Thyroid gland (tissue), 4 donors: ENCODE results near the gene ABCC5. TPM values are rescaled to one million over a fixed set of nuclear protein-coding genes. Genes with fewer than 3 reads are reported as not detected.

Experiments used
- DNase-seq, 2 donors: peaks; one replicate each; pipeline ENCODE4 v3.0.0-alpha.2; 2019
- H3K27ac ChIP-seq, 3 donors: fragments of 200-600 bp; sonication (generic); 1 replicate in 2 of 3; 2 replicates in 1 of 3; pipeline ENCODE4 v1.5.1; 2016 to 2019; ENCODE audit warnings: mild to moderate bottlenecking in 1 of 3, moderate library complexity in 1 of 3
- H3K27me3 ChIP-seq: fragments of 200-600 bp; sonication (generic); one replicate; pipeline ENCODE4 v1.5.1; 2019
- H3K36me3 ChIP-seq, 2 donors: fragments of 200-600 bp; sonication (generic); one replicate each; pipeline ENCODE4 v1.5.1; 2016 to 2019
- H3K4me1 ChIP-seq, 2 donors: fragments of 200-600 bp; sonication (generic); one replicate each; pipeline ENCODE4 v1.5.1; 2017 to 2019
- H3K4me3 ChIP-seq, 3 donors: fragments of 200-600 bp; sonication (generic); replicated peaks in 1 of 3; 1 replicate in 2 of 3; 2 replicates in 1 of 3; pipeline ENCODE4 v1.5.1; 2016; ENCODE audit warnings: mild to moderate bottlenecking in 1 of 3
- H3K9me3 ChIP-seq: fragments of 200-600 bp; sonication (generic); one replicate; pipeline ENCODE4 v1.5.1; 2017
- POLR2A ChIP-seq, 2 donors: fragments of 450-650 bp; IDR thresholded peaks; one replicate each; pipeline ENCODE4 v1.6.1; 2017; ENCODE audit warnings: antibody characterized with exemption in 2 of 2, mild to moderate bottlenecking in 2 of 2, moderate library complexity in 1 of 2
- WGBS, 2 donors: methylation state at CpG; one replicate each; pipeline ENCODE4 v1.1.5; 2017; 5-methylcytosine and 5-hydroxymethylcytosine counted together
- intact Hi-C: fragments of 100-400 bp; cut with DNase I; formaldehyde crosslinking; loops from one replicate; pipeline ENCODE4 v1.15.1; 2023
- total RNA-seq, 4 donors: library from RNA; depleted of rRNA; stranded (reverse); fragments of >200 nt; gene quantifications; one replicate each; pipeline ENCODE4 v1.2.3, GENCODE V29; 2016
- TF ChIP-seq, protein P1 (sequence below), 6 experiments: fragments of 200-600 bp in 3 of 6; fragments of 450-650 bp in 3 of 6; sonication (generic) in 3 of 6; IDR thresholded peaks; one replicate each; pipeline ENCODE4 v1.5.1; 2016 to 2019; ENCODE audit warnings: antibody characterized with exemption in 6 of 6, mild to moderate bottlenecking in 2 of 6, inconsistent platforms in 1 of 6, moderate library complexity in 1 of 6

ABCC5 gene
- total RNA-seq, 4 donors from 2014 or later, result 12.2 to 24.3 (median 18.2) TPM

DNA sequence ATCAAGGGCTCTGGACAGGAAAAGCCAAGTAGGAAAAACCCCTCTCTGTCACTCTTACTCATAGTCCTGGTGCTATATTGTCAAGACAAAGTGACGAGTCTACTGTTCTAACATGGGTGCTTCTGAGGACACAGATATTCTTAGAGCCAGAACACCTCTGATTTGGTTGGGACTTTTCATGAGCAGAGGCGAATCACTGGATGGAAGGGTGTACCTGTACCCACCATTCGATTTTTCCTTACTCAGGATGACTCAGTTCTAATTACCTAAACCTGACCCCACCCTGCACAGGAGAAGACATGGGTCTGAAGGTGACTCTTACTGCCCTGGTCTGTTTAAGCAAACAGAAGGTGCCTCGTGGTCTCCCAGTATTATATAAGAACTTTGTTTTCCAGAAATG is 58.5 kb downstream of the ABCC5 start:
- no peaks in the 10 kb centered on the region for H3K9me3 ChIP-seq
- H3K36me3 ChIP-seq, result no peaks in the 10 kb centered on the region
- no peak for DNase-seq
- 91% methylated on average over 4 of the region's 4 CpGs for WGBS, 2 donors
- TF ChIP-seq POLR2A (IDR thresholded peaks at IDR 0.05), result no peak
- TF ChIP-seq, protein P1, sequence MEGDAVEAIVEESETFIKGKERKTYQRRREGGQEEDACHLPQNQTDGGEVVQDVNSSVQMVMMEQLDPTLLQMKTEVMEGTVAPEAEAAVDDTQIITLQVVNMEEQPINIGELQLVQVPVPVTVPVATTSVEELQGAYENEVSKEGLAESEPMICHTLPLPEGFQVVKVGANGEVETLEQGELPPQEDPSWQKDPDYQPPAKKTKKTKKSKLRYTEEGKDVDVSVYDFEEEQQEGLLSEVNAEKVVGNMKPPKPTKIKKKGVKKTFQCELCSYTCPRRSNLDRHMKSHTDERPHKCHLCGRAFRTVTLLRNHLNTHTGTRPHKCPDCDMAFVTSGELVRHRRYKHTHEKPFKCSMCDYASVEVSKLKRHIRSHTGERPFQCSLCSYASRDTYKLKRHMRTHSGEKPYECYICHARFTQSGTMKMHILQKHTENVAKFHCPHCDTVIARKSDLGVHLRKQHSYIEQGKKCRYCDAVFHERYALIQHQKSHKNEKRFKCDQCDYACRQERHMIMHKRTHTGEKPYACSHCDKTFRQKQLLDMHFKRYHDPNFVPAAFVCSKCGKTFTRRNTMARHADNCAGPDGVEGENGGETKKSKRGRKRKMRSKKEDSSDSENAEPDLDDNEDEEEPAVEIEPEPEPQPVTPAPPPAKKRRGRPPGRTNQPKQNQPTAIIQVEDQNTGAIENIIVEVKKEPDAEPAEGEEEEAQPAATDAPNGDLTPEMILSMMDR (IDR thresholded peaks at IDR 0.05), result no peak
- no peak overlapping the region for H3K27ac ChIP-seq
- intact Hi-C loops, result no loop called here
- no peak overlapping the region for H3K4me3 ChIP-seq
- no peaks in the 10 kb centered on the region for H3K27me3 ChIP-seq
- H3K4me1 ChIP-seq, result no peaks in the 10 kb centered on the region

DNA sequence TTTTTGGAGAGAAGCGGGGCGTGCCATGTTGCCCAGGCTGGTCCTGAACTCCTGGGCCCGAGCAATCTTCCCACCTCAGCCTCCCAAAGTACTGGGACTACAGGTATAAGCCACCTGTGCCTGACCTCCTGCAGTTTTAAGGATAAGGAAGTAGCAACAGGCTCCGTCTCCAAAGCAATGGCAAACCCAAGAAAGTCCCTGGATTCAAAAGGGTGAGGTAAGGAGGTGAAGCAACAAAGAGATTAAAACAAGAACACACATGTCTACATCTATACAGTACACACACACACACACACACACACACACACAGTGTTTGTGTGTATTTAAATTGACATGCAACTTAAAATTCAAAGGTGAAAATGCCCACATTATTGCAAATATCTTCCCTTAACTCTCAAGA is 58.9 kb downstream of the ABCC5 start:
- intact Hi-C loops, result no loop called here
- no peaks in the 10 kb centered on the region for H3K36me3 ChIP-seq
- WGBS, 2 donors, result 94 to 98% methylated on average over 4 of the region's 4 CpGs

DNA sequence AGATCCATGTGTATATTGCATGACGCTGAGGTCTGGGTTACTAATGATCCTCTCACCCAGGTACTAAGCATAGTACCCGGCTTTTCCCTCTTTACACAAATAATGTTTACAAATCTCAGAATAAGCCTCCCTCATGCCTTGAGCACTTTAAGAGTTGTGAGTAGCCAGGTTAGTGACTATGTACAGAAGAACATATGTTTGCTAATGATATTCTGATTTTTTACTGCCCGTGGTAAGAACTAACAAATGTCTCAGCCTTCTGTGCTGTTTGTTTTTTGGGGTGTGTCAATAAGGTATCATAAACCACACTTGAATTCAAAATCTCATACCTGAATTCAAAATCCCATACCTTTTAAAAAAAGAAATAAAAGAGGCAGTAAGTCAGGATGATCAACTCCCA is 59.5 kb downstream of the ABCC5 start:
- H3K27me3 ChIP-seq, result no peaks in the 10 kb centered on the region
- H3K4me1 ChIP-seq, result peaks cover 0 to 9% of the 10 kb centered on the region in 2 donors
- TF ChIP-seq, protein P1 (IDR thresholded peaks at IDR 0.05), result no peak
- no peak for TF ChIP-seq POLR2A (IDR thresholded peaks at IDR 0.05)
- no peak for DNase-seq
- H3K27ac ChIP-seq, result no peak overlapping the region
- 92 to 95% methylated on average over 3 of the region's 3 CpGs for WGBS, 2 donors
- H3K36me3 ChIP-seq, result no peaks in the 10 kb centered on the region
- H3K4me3 ChIP-seq, result no peak overlapping the region
- no peaks in the 10 kb centered on the region for H3K9me3 ChIP-seq
- intact Hi-C loops, result no loop called here

More for the DNA sequence above, 58.9 kb downstream of the ABCC5 start:
- peaks cover 0 to 3% of the 10 kb centered on the region in 2 donors for H3K4me1 ChIP-seq
- TF ChIP-seq, protein P1 (IDR thresholded peaks at IDR 0.05), result no peak
- H3K27me3 ChIP-seq, result no peaks in the 10 kb centered on the region
- no peak for DNase-seq
- H3K4me3 ChIP-seq, result no peak overlapping the region
- H3K9me3 ChIP-seq, result no peaks in the 10 kb centered on the region
- no peak overlapping the region for H3K27ac ChIP-seq

DNA sequence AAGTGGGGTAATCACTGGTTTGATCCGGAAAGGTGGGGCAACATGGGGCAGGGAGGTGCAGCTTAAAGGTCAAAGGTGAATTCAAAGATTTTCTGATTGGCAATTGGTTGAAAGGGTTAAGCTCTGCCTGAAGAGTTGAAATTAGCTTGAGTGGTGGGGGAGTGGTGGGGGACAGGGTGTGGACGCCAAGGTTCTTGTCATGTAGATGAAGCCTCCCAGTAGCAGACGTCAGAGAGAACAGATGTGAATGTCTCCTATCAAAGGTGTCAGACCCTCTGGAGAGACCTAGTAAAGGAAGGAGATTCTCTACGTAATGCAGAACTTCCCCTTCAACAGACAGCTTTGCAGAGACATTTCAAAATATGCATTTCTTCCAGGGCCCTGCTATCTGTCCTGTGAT is 62.8 kb downstream of the ABCC5 start:
- H3K36me3 ChIP-seq, result peaks cover 0 to 7% of the 10 kb centered on the region in 2 donors
- H3K4me1 ChIP-seq, result peaks cover 0 to 12% of the 10 kb centered on the region in 2 donors

DNA sequence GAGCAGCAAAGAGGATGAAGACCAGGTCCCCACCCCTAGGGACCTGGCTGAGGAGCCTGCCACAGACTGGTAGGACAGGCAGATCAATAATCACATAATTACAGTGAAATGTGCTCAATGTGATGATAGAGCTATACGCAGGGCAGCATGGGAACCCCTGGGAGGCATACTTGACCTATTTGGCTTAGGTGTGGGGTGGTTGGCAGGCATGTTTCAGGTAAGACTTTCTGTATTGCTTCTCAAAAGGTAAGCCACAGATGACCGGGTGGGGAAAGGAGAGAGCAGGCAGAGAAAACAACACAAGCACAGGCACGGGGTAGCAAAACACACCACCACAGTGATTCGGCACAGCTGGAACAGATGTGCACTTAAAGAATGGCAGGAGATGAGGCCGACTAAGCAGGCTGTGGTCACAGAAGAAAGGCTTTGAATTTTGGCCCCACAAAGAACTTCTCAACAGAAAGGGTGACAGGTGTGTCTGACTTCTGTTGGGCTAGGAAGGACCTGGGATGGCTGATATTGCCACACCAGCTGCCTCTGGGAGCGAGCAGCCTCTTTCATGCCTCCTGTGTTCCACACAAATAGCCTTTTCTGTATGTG is 64.1 kb downstream of the ABCC5 start:
- no peak overlapping the region for H3K4me3 ChIP-seq
- intact Hi-C loops, result no loop called here
- peaks cover 0 to 13% of the 10 kb centered on the region in 2 donors for H3K36me3 ChIP-seq
- H3K4me1 ChIP-seq, result peaks cover 0 to 12% of the 10 kb centered on the region in 2 donors
- WGBS, 2 donors, result 48 to 67% methylated on average over 6 of the region's 6 CpGs
- no peaks in the 10 kb centered on the region for H3K9me3 ChIP-seq
- peak; percentile 73 to 77 for DNase-seq
- H3K27me3 ChIP-seq, result no peaks in the 10 kb centered on the region
- no peak overlapping the region for H3K27ac ChIP-seq
- TF ChIP-seq POLR2A (IDR thresholded peaks at IDR 0.05), result no peak
- TF ChIP-seq, protein P1 (IDR thresholded peaks at IDR 0.05), result no peak

More for the DNA sequence above, 62.8 kb downstream of the ABCC5 start:
- TF ChIP-seq, protein P1 (IDR thresholded peaks at IDR 0.05), result no peak
- no peak for TF ChIP-seq POLR2A (IDR thresholded peaks at IDR 0.05)
- H3K4me3 ChIP-seq, result no peak overlapping the region
- H3K27me3 ChIP-seq, result no peaks in the 10 kb centered on the region
- intact Hi-C loops, result no loop called here
- H3K27ac ChIP-seq, result no peak overlapping the region
- no peaks in the 10 kb centered on the region for H3K9me3 ChIP-seq
- WGBS, 2 donors, result 73 to 78% methylated on average over 4 of the region's 4 CpGs
- DNase-seq, result no peak
